Adrenal gland (tissue), 12 donors: ENCODE results near the gene PTX3. TPM values are rescaled to one million over a fixed set of nuclear protein-coding genes. Genes with fewer than 3 reads are reported as not detected.

ENCODE experiments used
- DNase-seq, 7 donors: peaks; one replicate each; pipeline ENCODE4 v3.0.0-alpha.2; 2019 to 2020
- H3K27ac ChIP-seq, 5 donors: fragments of 200-600 bp; sonication (generic) in 4 of 5; 1 replicate in 3 of 5; 2 replicates in 2 of 5; pipeline versions ENCODE4 v1.5.1 to v1.8.0; 2016 to 2020; ENCODE audit warnings: mild to moderate bottlenecking in 1 of 5
- H3K27me3 ChIP-seq: fragments of 200-600 bp; 2 replicates; pipeline ENCODE4 v1.8.0; 2021
- H3K36me3 ChIP-seq, 2 donors: fragments of 200-600 bp; replicated peaks in 1 of 2; 1 replicate in 1 of 2; 2 replicates in 1 of 2; pipeline versions ENCODE4 v1.5.1 to v1.8.0; 2018 to 2022
- H3K4me1 ChIP-seq, 2 donors: fragments of 200-600 bp; replicated peaks in 1 of 2; 1 replicate in 1 of 2; 2 replicates in 1 of 2; pipeline versions ENCODE4 v1.5.1 to v1.8.0; 2018 to 2021
- H3K4me3 ChIP-seq, 4 donors: fragments of 200-600 bp; sonication (generic) in 3 of 4; one replicate each; pipeline ENCODE4 v1.5.1; 2016 to 2018
- H3K9me3 ChIP-seq, 3 donors: fragments of 200-600 bp; sonication (generic) in 1 of 3; replicated peaks in 1 of 3; 1 replicate in 2 of 3; 2 replicates in 1 of 3; pipeline versions ENCODE4 v1.5.1 to v1.8.0; 2016 to 2021
- POLR2A ChIP-seq, 2 donors: fragments of 450-650 bp; IDR thresholded peaks; one replicate each; pipeline ENCODE4 v1.6.1; 2017; ENCODE audit warnings: antibody characterized with exemption in 2 of 2, mild to moderate bottlenecking in 2 of 2, moderate library complexity in 1 of 2
- WGBS, 4 donors: extraction: QIAGEN DNeasy Blood & Tissue Kit in 2 of 4; methylation state at CpG; one replicate each; pipeline versions ENCODE4 v1.1.5 to v1.1.7; 2013 to 2017; 5-methylcytosine and 5-hydroxymethylcytosine counted together
- intact Hi-C, 2 donors: fragments of 100-400 bp; cut with DNase I; formaldehyde crosslinking; loops; one replicate each; pipeline versions ENCODE4 v1.14.1 to v1.15.0; 2022 to 2023
- polyA plus RNA-seq, 3 donors: library from polyadenylated mRNA; stranded (reverse); fragments of 200-250 nt in 2 of 3; fragments of 350-450 nt in 1 of 3; fragmentation: Illumina TruSeq in 1 of 3; extraction: RNeasy Lipid Tissue Mini Kit (QIAGEN cat#74804) in 1 of 3; gene quantifications; one replicate each; pipeline ENCODE4 v1.2.3, GENCODE V29; 2013 to 2014
- total RNA-seq, 9 donors: library from RNA; depleted of rRNA in 4 of 9; stranded (reverse); fragments of >200 nt in 4 of 9; fragments of 120-200 nt in 1 of 9; fragmentation: NEBNext Ultra II Directional in 1 of 9; extraction: Animal tissue kit (Norgen Biotek cat#: 25700) in 1 of 9; gene quantifications; one replicate each; pipeline versions ENCODE4 v1.1.0 to v1.2.4, GENCODE V29; 2013 to 2023
- TF ChIP-seq, protein P1 (sequence below), 6 experiments: fragments of 450-650 bp in 4 of 6; fragments of 200-600 bp in 2 of 6; sonication (generic) in 1 of 6; IDR thresholded peaks; 1 replicate in 5 of 6; 2 replicates in 1 of 6; pipeline versions ENCODE4 v1.5.1 to v1.8.0; 2016 to 2021; ENCODE audit warnings: antibody characterized with exemption in 6 of 6, mild to moderate bottlenecking in 2 of 6, moderate library complexity in 1 of 6
- donor health status: healthy with polysubstance abuse.
- donor health status: Bipolar disorder and iron deficiency.
- donor health status: DM: yes; HTN: yes; CAD: no.
- donor health status: DM: no; HTN: no; CAD: no.
- donor health status: DM: no; HTN: no; CAD: no.
- donor health status: DM: yes; HTN: yes; CAD: no.

The PTX3 gene
- total and polyA plus RNA-seq, 12 donors: 0.12 to 21.8 (median 3.8) TPM

DNA sequence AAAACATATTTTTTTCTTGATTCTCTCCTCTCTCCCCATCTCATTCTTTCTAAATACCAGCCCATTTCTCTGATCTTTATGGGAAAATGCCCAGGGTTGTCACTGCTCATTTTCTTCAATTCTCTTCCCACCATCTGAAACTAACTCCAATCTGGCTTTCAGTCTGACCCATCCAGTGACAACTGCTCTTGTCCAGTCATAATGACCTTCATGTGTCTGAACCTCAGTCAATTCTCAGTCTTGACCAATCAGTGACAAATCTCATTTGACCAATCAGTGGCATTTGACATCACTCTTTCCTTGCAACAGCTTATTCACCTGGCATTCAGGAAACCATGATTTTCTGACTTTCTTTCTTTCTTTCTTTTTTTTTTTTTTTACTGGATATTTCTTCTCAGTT is 51.5 kb downstream of the PTX3 start:
- H3K4me3 ChIP-seq: no peak overlapping the region
- H3K9me3 ChIP-seq: peaks cover 0 to 6% (median 0%) of the 10 kb centered on the region in 3 donors
- no peaks in the 10 kb centered on the region for H3K27me3 ChIP-seq
- no peaks in the 10 kb centered on the region for H3K36me3 ChIP-seq
- H3K4me1 ChIP-seq: peaks cover 5 to 20% of the 10 kb centered on the region in 2 donors
- intact Hi-C loops: no loop called here
- no peak for TF ChIP-seq POLR2A (IDR thresholded peaks at IDR 0.05)
- TF ChIP-seq, protein P1, sequence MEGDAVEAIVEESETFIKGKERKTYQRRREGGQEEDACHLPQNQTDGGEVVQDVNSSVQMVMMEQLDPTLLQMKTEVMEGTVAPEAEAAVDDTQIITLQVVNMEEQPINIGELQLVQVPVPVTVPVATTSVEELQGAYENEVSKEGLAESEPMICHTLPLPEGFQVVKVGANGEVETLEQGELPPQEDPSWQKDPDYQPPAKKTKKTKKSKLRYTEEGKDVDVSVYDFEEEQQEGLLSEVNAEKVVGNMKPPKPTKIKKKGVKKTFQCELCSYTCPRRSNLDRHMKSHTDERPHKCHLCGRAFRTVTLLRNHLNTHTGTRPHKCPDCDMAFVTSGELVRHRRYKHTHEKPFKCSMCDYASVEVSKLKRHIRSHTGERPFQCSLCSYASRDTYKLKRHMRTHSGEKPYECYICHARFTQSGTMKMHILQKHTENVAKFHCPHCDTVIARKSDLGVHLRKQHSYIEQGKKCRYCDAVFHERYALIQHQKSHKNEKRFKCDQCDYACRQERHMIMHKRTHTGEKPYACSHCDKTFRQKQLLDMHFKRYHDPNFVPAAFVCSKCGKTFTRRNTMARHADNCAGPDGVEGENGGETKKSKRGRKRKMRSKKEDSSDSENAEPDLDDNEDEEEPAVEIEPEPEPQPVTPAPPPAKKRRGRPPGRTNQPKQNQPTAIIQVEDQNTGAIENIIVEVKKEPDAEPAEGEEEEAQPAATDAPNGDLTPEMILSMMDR (IDR thresholded peaks at IDR 0.05): no peak
- no peak overlapping the region for H3K27ac ChIP-seq
- no peak for DNase-seq

DNA sequence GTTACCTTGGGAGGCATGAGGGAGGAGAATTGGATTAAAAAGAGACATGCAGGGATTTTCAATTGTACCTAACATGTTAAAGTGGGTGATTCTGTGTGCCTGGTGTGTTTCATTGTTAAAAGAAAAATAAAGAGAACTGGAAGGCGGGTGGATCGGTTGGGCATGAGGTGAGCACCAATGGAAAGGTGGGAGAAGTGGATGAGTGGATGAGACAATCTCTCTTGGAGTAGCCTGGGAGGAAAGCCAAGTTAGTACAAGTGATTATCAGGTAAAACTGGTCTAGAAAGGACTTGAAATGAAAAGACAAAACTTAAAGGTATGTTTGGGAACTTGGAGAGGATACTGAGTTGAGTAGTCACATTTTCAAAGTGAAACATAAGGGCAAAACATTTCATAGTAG is 54.5 kb downstream of the PTX3 start:
- intact Hi-C loops: loop anchor here in 1 of 2 donors (10.0 kb wide), 1 partner anchor 286 kb away; no protein-coding TSS in a partner anchor
- no peaks in the 10 kb centered on the region for H3K36me3 ChIP-seq
- H3K4me3 ChIP-seq: no peak overlapping the region
- H3K4me1 ChIP-seq: peaks cover 5 to 25% of the 10 kb centered on the region in 2 donors
- 87 to 100% (median 97%) methylated on average over 2 of the region's 2 CpGs for WGBS, 4 donors
- no peak for DNase-seq
- TF ChIP-seq POLR2A (IDR thresholded peaks at IDR 0.05): no peak
- TF ChIP-seq, protein P1 (IDR thresholded peaks at IDR 0.05): no peak
- H3K9me3 ChIP-seq: peaks cover 0 to 6% (median 0%) of the 10 kb centered on the region in 3 donors
- no peaks in the 10 kb centered on the region for H3K27me3 ChIP-seq
- H3K27ac ChIP-seq: no peak overlapping the region

Other genes starting within 250 kb of the PTX3 start
- gene VEPH1, start 66.6 kb downstream of the PTX3 start, total RNA-seq: 100 to 1,000 TPM in 2 of 9 donors, 10 to 100 TPM in 7; 16.0 to 124 (median 85.8) TPM
- gene VEPH1, start 66.6 kb downstream of the PTX3 start, polyA plus RNA-seq: 10 to 100 TPM; 25.8 to 33.2 (median 27.4) TPM